Pancreas (tissue), 10 donors: ENCODE data around the gene INPP5F. TPM values are rescaled to one million over a fixed set of nuclear protein-coding genes. Genes with fewer than 3 reads are reported as not detected.
A peak's percentile ranks its signal among the peaks of the same experiment; 100 is the strongest.

Experiments used
- ATAC-seq, 4 donors: fragments of 200-7000 bp; cut with Tn5 transposase; one replicate each; pipeline versions ENCODE4 v1.8.0 to v1.9.1; 2020; ENCODE audit warnings: mild to moderate bottlenecking in 4 of 4, moderate library complexity in 4 of 4
- DNase-seq, 6 donors: peaks; one replicate each; pipeline ENCODE4 v3.0.0-alpha.2; 2020
- FAIRE-seq: peaks from 2 replicates; lab custom pipeline; 2012; peaks lifted over from hg19 to GRCh38; lab: Jason Lieb, UNC
- H3K27ac ChIP-seq, 4 donors: fragments of 200-600 bp; sonication (generic); 1 replicate in 3 of 4; 2 replicates in 1 of 4; pipeline versions ENCODE4 v1.5.0 to v1.8.0; 2020
- H3K27me3 ChIP-seq, 4 donors: fragments of 200-600 bp; one replicate each; pipeline ENCODE4 v1.8.0; 2021
- H3K36me3 ChIP-seq, 3 donors: fragments of 200-600 bp; sonication (generic) in 1 of 3; one replicate each; pipeline versions ENCODE4 v1.5.0 to v1.8.0; 2020 to 2021
- H3K4me1 ChIP-seq, 3 donors: fragments of 200-600 bp; one replicate each; pipeline ENCODE4 v1.8.0; 2021
- H3K4me3 ChIP-seq, 4 donors: fragments of 200-600 bp; sonication (generic) in 2 of 4; one replicate each; pipeline versions ENCODE4 v1.5.0 to v1.8.0; 2020 to 2021
- H3K9me3 ChIP-seq, 4 donors: fragments of 200-600 bp; one replicate each; pipeline ENCODE4 v1.8.0; 2021
- CTCF ChIP-seq, 4 donors: fragments of 200-600 bp; sonication (generic) in 3 of 4; IDR thresholded peaks; one replicate each; pipeline versions ENCODE4 v1.5.0 to v1.8.0; 2021; ENCODE audit warnings: antibody characterized with exemption in 4 of 4
- WGBS, 2 donors: extraction: QIAGEN DNeasy Blood & Tissue Kit; methylation state at CpG; one replicate each; pipeline ENCODE4 v1.1.7; 2013; 5-methylcytosine and 5-hydroxymethylcytosine counted together
- intact Hi-C, 3 donors: fragments of 100-400 bp; cut with DNase I; formaldehyde crosslinking; loops; one replicate each; pipeline versions ENCODE4 v1.11.1 to v1.14.2; 2022
- polyA plus RNA-seq, 2 donors: library from polyadenylated mRNA; stranded (reverse); fragments of 200-250 nt; gene quantifications; one replicate each; pipeline ENCODE4 v1.2.3, GENCODE V29; 2013
- total RNA-seq, 6 donors: library from RNA; stranded (reverse); fragmentation: NEBNext Ultra II Directional in 4 of 6; extraction: Animal tissue kit (Norgen Biotek cat#: 25700) in 4 of 6; gene quantifications; one replicate each; pipeline versions ENCODE4 v1.2.1 to v1.2.4, GENCODE V29; 2021 to 2023
- donor health status: healthy with polysubstance abuse.
- donor health status: DM: no; HTN: no; CAD: no; lungs with moderate emphysema.
- donor health status: DM: no; HTN: no; CAD: no.
- donor health status: control.
- donor health status: control.
- donor health status: Bipolar disorder and iron deficiency.
- donor health status: DM: yes; HTN: yes; CAD: no.
- donor health status: DM: no; HTN: no; CAD: no.
- donor health status: DM: no; HTN: no; CAD: no.
- donor health status: DM: yes; HTN: yes; CAD: no.

Gene INPP5F
- total and polyA plus RNA-seq, 8 donors = 4.3 to 13.6 (median 4.7) TPM

DNA sequence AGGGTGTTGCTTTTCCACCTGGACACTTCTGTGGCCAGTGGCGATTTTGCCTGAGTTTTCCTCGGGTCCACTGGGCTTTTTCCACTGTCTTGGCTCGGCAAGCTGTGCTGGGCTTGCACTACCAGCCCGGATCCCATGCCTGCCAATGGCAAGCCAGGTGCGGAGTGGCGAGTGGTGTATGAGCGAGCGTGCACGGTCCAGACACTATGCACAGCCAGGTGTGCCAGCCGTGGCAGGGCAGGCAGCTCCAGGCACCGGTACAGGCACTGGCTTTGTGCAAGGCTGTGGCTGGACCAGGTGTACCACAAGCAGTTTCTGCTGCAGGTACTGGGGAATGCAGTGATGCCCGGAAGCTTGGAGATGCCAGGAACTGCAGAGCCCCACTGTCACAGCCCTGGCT lies 22.1 kb downstream of the INPP5F start:
- no peak for ATAC-seq
- peak in 1 of 6 donors; percentile 50 for DNase-seq
- WGBS, 2 donors = 96 to 99% methylated on average over 12 of the region's 12 CpGs

DNA sequence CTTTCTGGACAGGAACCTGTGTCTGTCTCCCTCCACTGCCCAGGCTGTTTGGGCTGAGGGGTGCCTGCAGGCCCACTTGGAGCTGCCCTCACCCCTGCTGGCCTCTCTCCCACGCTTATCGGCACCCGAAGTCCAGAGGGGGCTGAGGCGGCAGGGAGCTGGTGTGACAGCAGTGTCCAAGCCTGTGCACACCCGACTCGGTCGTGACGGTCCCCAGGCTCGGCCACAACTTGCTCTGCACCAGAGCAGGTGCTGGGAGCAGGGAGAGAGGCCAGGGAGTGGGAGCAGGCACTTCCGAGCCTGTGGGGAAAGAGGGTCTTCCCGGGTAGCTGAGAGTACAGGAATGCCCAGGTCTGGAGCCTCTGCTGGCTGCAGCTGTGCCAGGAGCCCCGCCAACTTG lies 23.0 kb downstream of the INPP5F start:
- Histone ChIP-seq H3K4me1 (peaks cover 0 to 4% (median under 1%) of the 10 kb centered on the region in 3 donors), H3K36me3 (no peaks in the 10 kb centered on the region), H3K4me3 (no peak overlapping the region), H3K27ac (no peak overlapping the region), H3K27me3 (no peaks in the 10 kb centered on the region), H3K9me3 (no peaks in the 10 kb centered on the region)
- WGBS, 2 donors = 73 to 91% methylated on average over 9 to 12 of the region's 12 CpGs
- ATAC-seq (no peak), FAIRE-seq (no peak), DNase-seq (peak in 1 of 6 donors; percentile 52)
- no peak for TF ChIP-seq CTCF (IDR thresholded peaks at IDR 0.05)
- intact Hi-C loops = no loop called here

More for the DNA sequence above, 22.1 kb downstream of the INPP5F start:
- no peak for TF ChIP-seq CTCF (IDR thresholded peaks at IDR 0.05)
- Histone ChIP-seq H3K27ac (no peak overlapping the region), H3K4me1 (no peaks in the 10 kb centered on the region), H3K36me3 (no peaks in the 10 kb centered on the region), H3K9me3 (no peaks in the 10 kb centered on the region), H3K4me3 (no peak overlapping the region), H3K27me3 (no peaks in the 10 kb centered on the region)
- FAIRE-seq = no peak
- intact Hi-C loops = no loop called here

GRCh38 chr10:119749455-119749854 lies 23.6 kb downstream of the INPP5F start:
- Histone ChIP-seq H3K27me3 (no peaks in the 10 kb centered on the region), H3K4me3 (no peak overlapping the region), H3K27ac (no peak overlapping the region), H3K36me3 (no peaks in the 10 kb centered on the region), H3K9me3 (no peaks in the 10 kb centered on the region), H3K4me1 (peaks cover 6 to 10% (median 6%) of the 10 kb centered on the region in 3 donors)
- TF ChIP-seq CTCF (IDR thresholded peaks at IDR 0.05) = no peak
- DNase-seq (no peak), ATAC-seq (no peak), FAIRE-seq (no peak)
- intact Hi-C loops = no loop called here
- 91 to 95% methylated on average over 7 of the region's 7 CpGs for WGBS, 2 donors

- WGBS, 2 donors = 34 to 36% methylated on average over 9 of the region's 9 CpGs
- TF ChIP-seq CTCF (IDR thresholded peaks at IDR 0.05) = peak; percentile 61 to 85 (median 71)
- ATAC-seq = peak; percentile 77 to 98 (median 96)
- Histone ChIP-seq H3K36me3 (no peaks in the 10 kb centered on the region), H3K27ac (no peak overlapping the region), H3K27me3 (no peaks in the 10 kb centered on the region), H3K9me3 (no peaks in the 10 kb centered on the region), H3K4me1 (peaks cover 8 to 10% (median 9%) of the 10 kb centered on the region in 3 donors), H3K4me3 (no peak overlapping the region)
- intact Hi-C loops = no loop called here
- peak in 4 of 6 donors; percentile 49 to 75 (median 59) for DNase-seq
- peak; percentile 87 for FAIRE-seq
Measured at GRCh38 chr10:119750391-119751230, 24.8 kb downstream of the INPP5F start.

DNA sequence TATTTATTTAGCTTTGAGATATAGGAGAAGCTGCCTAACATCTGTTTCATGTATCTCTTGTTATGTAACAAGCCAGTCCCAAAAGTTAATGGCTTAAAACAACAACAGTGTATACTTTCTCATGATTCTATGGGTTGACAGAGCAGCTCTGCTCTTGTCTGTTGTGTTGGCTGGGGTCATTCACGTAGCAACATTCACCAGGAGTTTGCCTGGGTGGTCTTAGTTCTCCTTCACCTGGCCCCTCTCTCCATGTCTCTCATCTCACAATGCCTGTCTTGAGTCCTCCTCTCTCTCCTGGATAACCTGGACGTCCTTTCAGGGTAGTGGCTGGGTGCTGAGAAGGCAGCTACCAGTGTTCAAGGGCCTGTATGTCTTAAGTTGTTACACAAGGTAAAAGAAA lies 27.5 kb downstream of the INPP5F start:
- TF ChIP-seq CTCF (IDR thresholded peaks at IDR 0.05) = no peak
- DNase-seq (no peak), FAIRE-seq (no peak), ATAC-seq (no peak)
- WGBS, 2 donors = 67 to 68% methylated on average over 2 of the region's 2 CpGs
- Histone ChIP-seq H3K4me3 (no peak overlapping the region), H3K36me3 (no peaks in the 10 kb centered on the region), H3K9me3 (no peaks in the 10 kb centered on the region), H3K27ac (no peak overlapping the region), H3K27me3 (no peaks in the 10 kb centered on the region), H3K4me1 (peaks cover 8 to 10% (median 9%) of the 10 kb centered on the region in 3 donors)
- intact Hi-C loops = no loop called here
